Fibroblast of lung (primary cell): ENCODE measurements around the gene HUNK. TPM values are rescaled to one million over a fixed set of nuclear protein-coding genes. Genes with fewer than 3 reads are reported as not detected.

Experiments used
- DNase-seq, 2 donors: peaks; one replicate each; pipeline versions ENCODE4 v3.0.0 to v3.0.0-alpha.2; 2010; ENCODE audit warnings: low read depth in 2 of 2
- H2AFZ ChIP-seq: 2 replicates; pipeline ENCODE4 v1.5.1; 2012; ENCODE audit warnings: low read length, control low read depth, inconsistent platforms
- H3K27ac ChIP-seq: 2 replicates; pipeline ENCODE4 v1.5.1; 2011; ENCODE audit warnings: low read length, control low read depth; ENCODE audit not compliant: insufficient read depth
- H3K27me3 ChIP-seq: 2 replicates; pipeline ENCODE4 v1.5.1; 2011; ENCODE audit warnings: mild to moderate bottlenecking, low read length; ENCODE audit not compliant: control insufficient read depth, insufficient read depth
- H3K36me3 ChIP-seq: 2 replicates; pipeline ENCODE4 v1.5.1; 2011; ENCODE audit warnings: low read length; ENCODE audit not compliant: control insufficient read depth, insufficient read depth
- H3K4me1 ChIP-seq: 2 replicates; pipeline ENCODE4 v1.5.1; 2011; ENCODE audit warnings: low read length; ENCODE audit not compliant: control insufficient read depth, insufficient read depth; ENCODE audit errors: extremely low read depth
- H3K4me2 ChIP-seq: 2 replicates; pipeline ENCODE4 v1.5.1; 2011; ENCODE audit warnings: low read length, control low read depth; ENCODE audit not compliant: insufficient read depth; ENCODE audit errors: extremely low read depth
- H3K4me3 ChIP-seq, 4 experiments: fragments of 200-600 bp in 1 of 4; sonication (generic) in 1 of 4; replicated peaks in 1 of 4; 2 replicates each; pipeline ENCODE4 v1.5.1; 2011 to 2016; ENCODE audit warnings: low read length in 4 of 4, low read depth in 3 of 4, mild to moderate bottlenecking in 3 of 4, control low read depth in 2 of 4, inconsistent platforms in 1 of 4, mixed read lengths in 1 of 4; ENCODE audit not compliant: insufficient read depth in 1 of 4; ENCODE audit errors: control extremely low read depth in 1 of 4
- H3K79me2 ChIP-seq: 2 replicates; pipeline ENCODE4 v1.5.1; 2012; ENCODE audit warnings: mild to moderate bottlenecking, low read length, inconsistent platforms; ENCODE audit not compliant: control insufficient read depth, insufficient read depth
- H3K9ac ChIP-seq: 2 replicates; pipeline ENCODE4 v1.5.1; 2011; ENCODE audit warnings: mild to moderate bottlenecking, low read length, control low read depth; ENCODE audit not compliant: insufficient read depth
- H3K9me3 ChIP-seq: 2 replicates; pipeline ENCODE4 v1.5.1; 2012; ENCODE audit warnings: low read depth, low read length; ENCODE audit not compliant: control insufficient read depth, insufficient read depth
- H4K20me1 ChIP-seq: 2 replicates; pipeline ENCODE4 v1.5.1; 2011; ENCODE audit warnings: low read length; ENCODE audit not compliant: control insufficient read depth, insufficient read depth; ENCODE audit errors: extremely low read depth
- EZH2 ChIP-seq: IDR thresholded peaks from 2 replicates; pipeline ENCODE4 v1.5.1; 2012; ENCODE audit warnings: low read length, control low read depth, mild to moderate bottlenecking; ENCODE audit errors: missing control alignments
- polyA plus RNA-seq, 2 donors: library from polyadenylated mRNA; depleted of rRNA in 1 of 2; stranded (reverse) in 1 of 2; unstranded in 1 of 2; fragments of >200 nt; gene quantifications; 2 replicates each; pipeline ENCODE4 v1.2.1, GENCODE V29; 2011 to 2012; ENCODE audit warnings: missing spikeins in 1 of 2
- total RNA-seq: library from RNA; depleted of rRNA; stranded (reverse); fragments of >200 nt; gene quantifications from 2 replicates; pipeline ENCODE4 v1.2.1, GENCODE V29; 2014
- TF ChIP-seq, protein P1 (sequence below), 2 donors: IDR thresholded peaks in 1 of 2; conservative IDR thresholded peaks in 1 of 2; 1 replicate in 1 of 2; 2 replicates in 1 of 2; pipeline ENCODE4 v1.5.1; 2011 to 2012; ENCODE audit warnings: low read length in 2 of 2, control low read depth in 1 of 2, inconsistent platforms in 1 of 2, low read depth in 1 of 2, mild to moderate bottlenecking in 1 of 2

HUNK gene
- total and polyA plus RNA-seq, 2 donors (not counting 1 experiment from before 2014, with no cell fraction given), result 0.09 to 0.33 TPM

DNA sequence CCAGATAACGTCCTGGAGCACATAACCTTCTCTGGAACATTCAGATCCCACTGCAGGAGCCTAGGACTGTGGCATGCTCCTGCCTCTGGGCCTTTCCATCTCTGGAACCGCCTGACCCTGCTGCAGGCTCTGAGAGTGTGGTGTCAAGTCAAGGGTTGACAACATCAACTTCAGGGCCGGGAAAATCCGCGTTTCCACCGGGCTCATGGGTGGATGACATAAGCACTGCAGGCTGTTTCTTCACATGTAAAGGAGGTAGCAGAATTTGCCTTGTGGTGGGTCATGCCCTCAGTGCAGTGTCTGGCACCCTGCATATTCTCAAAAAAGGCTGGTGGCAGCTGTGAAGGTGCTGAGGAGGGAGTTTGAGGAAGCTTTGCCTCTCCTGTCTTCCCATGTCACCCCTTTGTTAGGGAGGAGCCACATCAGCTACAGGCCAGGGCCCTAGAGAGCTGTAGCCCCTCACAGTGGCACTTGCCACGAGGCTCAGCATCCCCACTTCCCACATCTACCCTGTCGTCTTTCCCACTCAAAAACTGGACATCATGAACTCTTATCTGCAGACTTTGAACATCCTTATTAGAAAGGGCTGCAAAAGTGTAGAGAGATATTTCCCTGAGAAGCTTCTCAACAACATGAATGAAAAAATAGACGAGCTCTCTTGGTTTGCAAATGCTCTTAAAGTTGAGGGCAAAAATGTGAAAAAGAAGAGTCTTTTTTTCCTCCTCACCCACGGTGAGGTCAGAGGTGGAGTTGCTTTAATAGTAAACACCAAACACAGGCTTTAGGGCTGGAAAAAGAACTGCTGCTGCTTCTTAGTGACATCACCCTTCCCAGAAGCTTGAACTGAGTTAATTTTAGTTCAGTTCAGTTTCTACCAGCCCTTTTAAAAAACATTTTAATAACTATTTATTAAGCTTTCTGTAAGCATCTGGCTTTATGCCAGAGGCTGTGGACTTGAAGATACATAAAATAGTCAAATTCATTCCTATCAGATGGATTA is 121.3 kb downstream of the HUNK start:
- Histone ChIP-seq H3K79me2 (no peaks in the 10 kb centered on the region), H3K9ac (no peak overlapping the region), H3K4me1 (no peaks in the 10 kb centered on the region), H3K9me3 (no peaks in the 10 kb centered on the region), H3K4me2 (no peak overlapping the region), H3K4me3 (no peak overlapping the region), H3K27me3 (no peaks in the 10 kb centered on the region), H3K27ac (no peak overlapping the region), H2AFZ (no peak overlapping the region), H4K20me1 (no peaks in the 10 kb centered on the region), H3K36me3 (no peaks in the 10 kb centered on the region)
- DNase-seq, result peak in 1 of 2 donors; percentile 6
- TF ChIP-seq, protein P1, sequence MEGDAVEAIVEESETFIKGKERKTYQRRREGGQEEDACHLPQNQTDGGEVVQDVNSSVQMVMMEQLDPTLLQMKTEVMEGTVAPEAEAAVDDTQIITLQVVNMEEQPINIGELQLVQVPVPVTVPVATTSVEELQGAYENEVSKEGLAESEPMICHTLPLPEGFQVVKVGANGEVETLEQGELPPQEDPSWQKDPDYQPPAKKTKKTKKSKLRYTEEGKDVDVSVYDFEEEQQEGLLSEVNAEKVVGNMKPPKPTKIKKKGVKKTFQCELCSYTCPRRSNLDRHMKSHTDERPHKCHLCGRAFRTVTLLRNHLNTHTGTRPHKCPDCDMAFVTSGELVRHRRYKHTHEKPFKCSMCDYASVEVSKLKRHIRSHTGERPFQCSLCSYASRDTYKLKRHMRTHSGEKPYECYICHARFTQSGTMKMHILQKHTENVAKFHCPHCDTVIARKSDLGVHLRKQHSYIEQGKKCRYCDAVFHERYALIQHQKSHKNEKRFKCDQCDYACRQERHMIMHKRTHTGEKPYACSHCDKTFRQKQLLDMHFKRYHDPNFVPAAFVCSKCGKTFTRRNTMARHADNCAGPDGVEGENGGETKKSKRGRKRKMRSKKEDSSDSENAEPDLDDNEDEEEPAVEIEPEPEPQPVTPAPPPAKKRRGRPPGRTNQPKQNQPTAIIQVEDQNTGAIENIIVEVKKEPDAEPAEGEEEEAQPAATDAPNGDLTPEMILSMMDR (conservative IDR thresholded peaks at IDR 0.05 in 1 of 2, IDR thresholded peaks at IDR 0.05 in 1 of 2; ENCODE audit: low read depth in 1 of 2, low read length in 2 of 2), result no peak
- TF ChIP-seq EZH2, result no peak

DNA sequence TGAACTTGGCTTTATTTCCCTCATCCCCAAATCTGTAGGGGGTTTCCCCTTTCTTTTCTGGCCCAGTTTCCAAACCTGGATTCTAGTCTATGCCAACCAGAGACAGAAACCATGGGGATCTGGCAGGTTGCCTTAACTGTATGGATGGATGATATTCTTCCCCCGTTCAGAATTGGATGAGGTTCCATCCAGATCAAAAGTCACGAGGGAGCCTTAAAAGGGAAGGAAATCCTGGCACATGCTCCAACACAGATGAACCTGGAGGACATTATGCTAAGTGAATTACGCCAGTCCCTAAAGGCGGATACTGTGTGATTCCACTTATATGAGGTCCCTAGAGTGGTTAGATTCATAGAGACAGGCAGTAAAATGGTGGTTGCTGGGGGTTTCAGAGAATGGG is 124.4 kb downstream of the HUNK start:
- no peak overlapping the region for H3K4me3 ChIP-seq
- H3K27ac ChIP-seq, result no peak overlapping the region
- H3K4me2 ChIP-seq, result no peak overlapping the region
- TF ChIP-seq EZH2, result no peak
- TF ChIP-seq, protein P1 (conservative IDR thresholded peaks at IDR 0.05 in 1 of 2, IDR thresholded peaks at IDR 0.05 in 1 of 2; ENCODE audit: low read depth in 1 of 2, low read length in 2 of 2), result no peak
- no peaks in the 10 kb centered on the region for H3K9me3 ChIP-seq
- H3K9ac ChIP-seq, result no peak overlapping the region
- H3K4me1 ChIP-seq, result no peaks in the 10 kb centered on the region
- no peaks in the 10 kb centered on the region for H3K36me3 ChIP-seq
- no peak for DNase-seq
- H2AFZ ChIP-seq, result no peak overlapping the region
- H4K20me1 ChIP-seq, result no peaks in the 10 kb centered on the region
- no peaks in the 10 kb centered on the region for H3K79me2 ChIP-seq
- no peaks in the 10 kb centered on the region for H3K27me3 ChIP-seq

DNA sequence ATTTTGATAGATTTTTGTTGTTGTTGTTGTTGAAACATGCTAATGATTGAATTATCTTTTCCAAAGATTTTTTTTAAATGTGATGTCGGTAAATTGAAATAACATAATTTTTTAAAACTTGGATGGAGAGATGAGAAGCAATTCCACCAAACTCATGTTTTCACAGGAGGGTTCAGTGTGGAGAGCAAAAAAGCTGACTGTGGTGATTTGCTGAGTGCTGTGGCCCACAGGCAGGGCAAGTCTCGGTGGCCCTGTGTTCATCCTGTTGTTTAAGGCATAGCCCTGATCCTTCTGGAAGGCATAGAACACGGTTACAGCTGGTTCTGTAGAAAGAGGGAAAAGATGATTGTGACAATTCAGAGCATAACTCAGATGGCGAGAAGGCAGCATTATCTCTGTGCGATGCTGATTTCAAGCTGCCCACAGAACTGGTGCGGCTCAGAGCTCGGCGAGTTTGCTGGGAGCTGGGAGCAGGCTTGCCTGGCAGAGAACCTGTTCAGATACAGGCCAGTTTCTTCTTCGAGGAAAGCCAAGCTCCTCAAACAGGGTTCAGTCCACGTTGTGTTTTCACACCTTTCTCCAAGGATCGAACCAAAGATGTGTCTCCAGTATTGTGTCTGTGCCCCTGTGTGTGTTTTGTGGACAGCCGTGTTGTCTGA is 127.1 kb downstream of the HUNK start:
- no peak for TF ChIP-seq EZH2
- TF ChIP-seq, protein P1 (conservative IDR thresholded peaks at IDR 0.05 in 1 of 2, IDR thresholded peaks at IDR 0.05 in 1 of 2; ENCODE audit: low read depth in 1 of 2, low read length in 2 of 2), result no peak
- Histone ChIP-seq H3K4me2 (no peak overlapping the region), H2AFZ (no peak overlapping the region), H3K4me1 (no peaks in the 10 kb centered on the region), H3K27me3 (no peaks in the 10 kb centered on the region), H3K4me3 (no peak overlapping the region), H3K9ac (no peak overlapping the region), H3K79me2 (no peaks in the 10 kb centered on the region), H4K20me1 (no peaks in the 10 kb centered on the region), H3K36me3 (no peaks in the 10 kb centered on the region), H3K9me3 (no peaks in the 10 kb centered on the region), H3K27ac (no peak overlapping the region)
- DNase-seq, result no peak
